Measurements from ENCODE around the gene TRIM65. TPM values are rescaled to one million over a fixed set of nuclear protein-coding genes. Genes with fewer than 3 reads are reported as not detected.

TRIM65 gene
- total RNA-seq, 2 donors from 2014 or later = 27.4 to 35.3 TPM

- peak; percentile 73 for TF ChIP-seq CTCF (conservative IDR thresholded peaks at IDR 0.05)
- no peak overlapping the region for H3K4me3 ChIP-seq (ENCODE audit: low read length)
- DNase-seq = peak; percentile 95
- no peaks in the 10 kb centered on the region for H3K36me3 ChIP-seq (ENCODE audit: control insufficient read depth, insufficient read depth, low read length)
- Mint-ChIP-seq H3K4me1 (peaks cover 10% of the 10 kb centered on the region), H3K36me3 (ENCODE audit: low read depth) (no peaks in the 10 kb centered on the region), H3K27me3 (ENCODE audit: insufficient read depth) (peaks cover 50% of the 10 kb centered on the region), H3K27ac (no peak overlapping the region), H3K4me3 (peak overlapping the region; percentile 52), H3K9me3 (no peaks in the 10 kb centered on the region)
- no peak overlapping the region for H3K27ac ChIP-seq (ENCODE audit: low read depth, low read length)
- H3K9me3 ChIP-seq (ENCODE audit: control insufficient read depth, low read length) = no peaks in the 10 kb centered on the region
- no peak overlapping the region for H3K9ac ChIP-seq (ENCODE audit: extremely low read depth, low read length, poor library complexity, severe bottlenecking)
- H3K27me3 ChIP-seq (ENCODE audit: control insufficient read depth, insufficient read depth, low read length, poor library complexity, severe bottlenecking) = peaks cover 39% of the 10 kb centered on the region
- WGBS, 2 experiments (ENCODE audit: insufficient coverage in 1 of 2, insufficient read length in 1 of 2) = 1 to 2% methylated on average over 30 to 56 of the region's 56 CpGs
- H3K4me1 ChIP-seq (ENCODE audit: control insufficient read depth, insufficient read depth, low read length) = no peaks in the 10 kb centered on the region
These were observed 19.0 kb downstream of the TRIM65 start for GRCh38 chr17:75877752-75878173.

GRCh38 chr17:75876938-75877751 lies 19.6 kb downstream of the TRIM65 start:
- Histone ChIP-seq H3K9me3 (ENCODE audit: control insufficient read depth, low read length) (no peaks in the 10 kb centered on the region), H3K27ac (ENCODE audit: low read depth, low read length) (no peak overlapping the region), H3K27me3 (ENCODE audit: control insufficient read depth, insufficient read depth, low read length, poor library complexity, severe bottlenecking) (peaks cover 39% of the 10 kb centered on the region), H3K9ac (ENCODE audit: extremely low read depth, low read length, poor library complexity, severe bottlenecking) (no peak overlapping the region), H3K4me3 (ENCODE audit: low read length) (no peak overlapping the region), H3K4me1 (ENCODE audit: control insufficient read depth, insufficient read depth, low read length) (no peaks in the 10 kb centered on the region), H3K36me3 (ENCODE audit: control insufficient read depth, insufficient read depth, low read length) (no peaks in the 10 kb centered on the region)
- peak overlapping the region; percentile 52 for H3K4me3 Mint-ChIP-seq
- H3K27ac Mint-ChIP-seq = no peak overlapping the region
- peak; percentile 80 for DNase-seq
- H3K9me3 Mint-ChIP-seq = no peaks in the 10 kb centered on the region
- TF ChIP-seq CTCF (conservative IDR thresholded peaks at IDR 0.05) = no peak
- peaks cover 46% of the 10 kb centered on the region for H3K27me3 Mint-ChIP-seq (ENCODE audit: insufficient read depth)
- 41 to 52% methylated on average over 20 to 41 of the region's 41 CpGs for WGBS, 2 experiments (ENCODE audit: insufficient coverage in 1 of 2, insufficient read length in 1 of 2)
- H3K36me3 Mint-ChIP-seq (ENCODE audit: low read depth) = no peaks in the 10 kb centered on the region
- H3K4me1 Mint-ChIP-seq = peaks cover 10% of the 10 kb centered on the region

- Mint-ChIP-seq H3K4me3 (no peak overlapping the region), H3K36me3 (ENCODE audit: low read depth) (no peaks in the 10 kb centered on the region), H3K9me3 (no peaks in the 10 kb centered on the region), H3K27me3 (ENCODE audit: insufficient read depth) (peaks cover 39% of the 10 kb centered on the region), H3K4me1 (peaks cover 10% of the 10 kb centered on the region), H3K27ac (no peak overlapping the region)
- no peaks in the 10 kb centered on the region for H3K36me3 ChIP-seq (ENCODE audit: control insufficient read depth, insufficient read depth, low read length)
- peak; percentile 89 for DNase-seq
- H3K27me3 ChIP-seq (ENCODE audit: control insufficient read depth, insufficient read depth, low read length, poor library complexity, severe bottlenecking) = peaks cover 39% of the 10 kb centered on the region
- H3K4me3 ChIP-seq (ENCODE audit: low read length) = no peak overlapping the region
- TF ChIP-seq CTCF (conservative IDR thresholded peaks at IDR 0.05) = peak; percentile 61
- no peak overlapping the region for H3K27ac ChIP-seq (ENCODE audit: low read depth, low read length)
- H3K9ac ChIP-seq (ENCODE audit: extremely low read depth, low read length, poor library complexity, severe bottlenecking) = no peak overlapping the region
- 65 to 70% methylated on average over 16 to 26 of the region's 26 CpGs for WGBS, 2 experiments (ENCODE audit: insufficient coverage in 1 of 2, insufficient read length in 1 of 2)
- H3K4me1 ChIP-seq (ENCODE audit: control insufficient read depth, insufficient read depth, low read length) = no peaks in the 10 kb centered on the region
- H3K9me3 ChIP-seq (ENCODE audit: control insufficient read depth, low read length) = no peaks in the 10 kb centered on the region
These were observed 20.4 kb downstream of the TRIM65 start for GRCh38 chr17:75876190-75876937.
